Thymus (tissue), 11 donors: Measurements from ENCODE around the gene IQCK. TPM values are rescaled to one million over a fixed set of nuclear protein-coding genes. Genes with fewer than 3 reads are reported as not detected.
"Not testable (repeated sequence)": the region's sequence is repeated elsewhere in the genome, so short reads cannot be mapped to it uniquely, and the experiment has no call there.

Experiments
- DNase-seq, 9 donors: peaks; one replicate each; pipeline ENCODE4 v3.0.0-alpha.2; 2013; ENCODE audit warnings: low spot score in 9 of 9, low read depth in 6 of 9, missing footprints in 1 of 9
- H3K27ac ChIP-seq, 2 donors: one replicate each; pipeline ENCODE4 v1.5.1; 2013; ENCODE audit warnings: control low read depth in 1 of 2, low read depth in 1 of 2, low read length in 1 of 2, mild to moderate bottlenecking in 1 of 2, moderate library complexity in 1 of 2
- H3K27me3 ChIP-seq, 2 donors: one replicate each; pipeline ENCODE4 v1.5.1; 2013; ENCODE audit warnings: low read length in 1 of 2; ENCODE audit not compliant: control insufficient read depth in 2 of 2, insufficient read depth in 1 of 2
- H3K36me3 ChIP-seq, 2 donors: one replicate each; pipeline ENCODE4 v1.5.1; 2013; ENCODE audit warnings: low read length in 1 of 2, mild to moderate bottlenecking in 1 of 2, moderate library complexity in 1 of 2; ENCODE audit not compliant: control insufficient read depth in 2 of 2, insufficient read depth in 2 of 2
- H3K4me1 ChIP-seq, 2 donors: one replicate each; pipeline ENCODE4 v1.5.1; 2013; ENCODE audit warnings: low read length in 2 of 2; ENCODE audit not compliant: control insufficient read depth in 2 of 2, insufficient read depth in 2 of 2
- H3K4me3 ChIP-seq, 2 donors: one replicate each; pipeline ENCODE4 v1.5.1; 2013; ENCODE audit warnings: low read length in 2 of 2, control low read depth in 1 of 2, mild to moderate bottlenecking in 1 of 2
- H3K9me3 ChIP-seq, 2 donors: one replicate each; pipeline ENCODE4 v1.5.1; 2013; ENCODE audit warnings: low read length in 1 of 2, mild to moderate bottlenecking in 1 of 2; ENCODE audit not compliant: control insufficient read depth in 2 of 2, insufficient read depth in 1 of 2
- WGBS: extraction: QIAGEN DNeasy Blood & Tissue Kit; methylation state at CpG from one replicate; pipeline ENCODE4 v1.1.7; 2013; 5-methylcytosine and 5-hydroxymethylcytosine counted together
- polyA plus RNA-seq: library from polyadenylated mRNA; stranded (reverse); fragments of 200-250 nt; gene quantifications from one replicate; pipeline ENCODE4 v1.2.3, GENCODE V29; 2013
- total RNA-seq: library from RNA; stranded (reverse); fragments of 120-200 nt; gene quantifications from one replicate; pipeline ENCODE4 v1.2.4, GENCODE V29; 2013
- donor health status: healthy.

The IQCK gene
- total and polyA plus RNA-seq, 2 donors: 3.7 to 10.2 TPM

DNA sequence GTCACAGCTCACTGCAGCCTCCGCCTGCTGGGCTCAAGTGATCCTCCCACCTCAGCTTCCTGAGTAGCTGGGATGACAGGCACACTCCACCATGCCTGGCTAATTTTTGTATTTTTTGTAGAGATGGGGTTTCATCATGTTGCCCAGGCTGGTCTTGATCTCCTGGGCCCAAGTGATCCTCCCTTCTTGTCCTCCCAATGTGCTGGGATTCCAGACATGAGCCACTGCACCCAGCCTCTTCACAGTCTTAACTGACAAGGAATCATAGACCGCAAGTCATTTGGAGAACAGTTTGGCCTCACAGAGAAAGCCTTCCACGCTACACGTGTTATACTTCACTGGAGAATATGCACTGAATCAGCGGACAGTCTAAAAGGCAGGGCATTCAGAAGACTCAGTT, 83.3 kb downstream of the IQCK start:
- not testable (repeated sequence) for H3K4me1 ChIP-seq, H3K4me3 ChIP-seq, H3K27me3 ChIP-seq, H3K27ac ChIP-seq, H3K36me3 ChIP-seq, H3K9me3 ChIP-seq, DNase-seq
- 100% methylated on average over 1 of the region's 5 CpGs for WGBS

DNA sequence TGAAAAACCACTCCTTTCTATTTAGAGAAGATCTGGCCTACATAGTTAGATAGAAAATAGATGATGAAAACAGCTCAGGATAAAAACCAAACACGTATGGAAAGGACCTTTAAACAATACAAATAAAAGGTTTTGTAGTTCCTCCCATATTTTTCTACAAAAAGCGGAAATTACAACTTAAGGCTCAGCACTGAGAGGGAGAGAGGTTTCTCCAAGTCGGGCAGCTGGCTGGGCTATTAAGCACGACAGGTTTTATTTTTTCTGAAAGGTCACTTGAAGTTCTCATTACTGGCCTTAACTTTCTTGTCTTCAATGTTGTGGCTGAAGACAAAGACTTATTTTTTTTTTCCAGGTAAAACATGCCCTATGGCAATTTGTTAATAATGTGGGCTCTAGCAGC, 83.8 kb downstream of the IQCK start:
- DNase-seq, H3K36me3 ChIP-seq, H3K4me3 ChIP-seq, H3K9me3 ChIP-seq, H3K27ac ChIP-seq, H3K4me1 ChIP-seq, H3K27me3 ChIP-seq: not testable (repeated sequence)
- WGBS: 79% methylated on average over 2 of the region's 4 CpGs

- Histone ChIP-seq H3K4me1 (peaks cover 3 to 6% of the 10 kb centered on the region in 2 donors), H3K9me3 (no peaks in the 10 kb centered on the region), H3K27me3 (no peaks in the 10 kb centered on the region), H3K27ac (no peak overlapping the region), H3K4me3 (no peak overlapping the region), H3K36me3 (no peaks in the 10 kb centered on the region)
- DNase-seq: no peak
- WGBS: 94% methylated on average over 8 of the region's 8 CpGs
These were observed 84.5 kb downstream of the IQCK start for GRCh38 chr16:19802612-19803011.

DNA sequence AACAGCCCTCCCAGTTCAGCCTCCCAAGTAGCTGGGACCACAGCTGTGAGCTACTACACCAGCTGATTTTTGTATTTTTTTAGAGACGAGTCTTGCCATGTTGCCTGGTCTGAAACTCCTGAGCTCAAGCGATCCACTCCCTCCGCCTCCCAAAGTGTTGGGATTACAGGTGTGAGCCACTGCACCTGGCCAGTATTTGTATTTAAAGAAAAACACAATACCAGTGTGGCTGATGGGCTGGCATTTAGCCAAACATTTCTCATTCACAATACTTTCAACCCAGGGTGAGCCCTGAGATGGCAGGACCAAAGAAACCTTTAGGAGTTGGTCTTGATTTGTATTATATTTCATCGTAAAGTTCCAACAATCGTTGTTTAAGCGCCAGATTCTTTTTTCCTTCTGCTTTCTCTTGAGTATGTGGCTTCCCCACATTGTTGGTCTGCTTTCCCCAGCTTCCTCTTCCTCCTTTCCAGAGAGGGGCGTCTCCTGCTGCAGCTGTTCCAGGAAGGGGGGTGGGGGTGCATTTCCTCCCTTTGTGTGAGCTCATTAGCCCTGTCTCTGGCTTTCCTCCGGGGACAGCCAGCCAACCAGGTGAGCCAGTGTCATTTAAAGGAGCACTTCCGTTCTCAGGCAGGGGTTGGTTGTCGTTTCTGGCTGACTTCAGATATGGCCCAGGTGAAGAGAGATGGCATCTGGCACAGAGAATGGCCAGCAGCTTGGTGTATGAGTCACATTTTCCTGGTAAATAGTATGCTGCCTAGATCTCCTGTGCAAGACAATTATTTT, 86.7 kb downstream of the IQCK start:
- H3K4me3 ChIP-seq: peak overlapping the region in 1 of 2 donors; percentile 20
- WGBS: 25% methylated on average over 10 of the region's 10 CpGs
- peak in 8 of 9 donors; percentile 2 to 58 (median 20) for DNase-seq

GRCh38 chr16:19805459-19806162, 87.5 kb downstream of the IQCK start:
- over 99% methylated on average over 4 of the region's 4 CpGs for whole genome bisulfite sequencing

More for the DNA sequence above, 86.7 kb downstream of the IQCK start:
- H3K27me3 ChIP-seq: no peaks in the 10 kb centered on the region
- no peaks in the 10 kb centered on the region for H3K9me3 ChIP-seq
- H3K27ac ChIP-seq: peak overlapping the region in 1 of 2 donors; percentile 26
- peaks cover 3 to 6% of the 10 kb centered on the region in 2 donors for H3K4me1 ChIP-seq
- H3K36me3 ChIP-seq: no peaks in the 10 kb centered on the region

DNA sequence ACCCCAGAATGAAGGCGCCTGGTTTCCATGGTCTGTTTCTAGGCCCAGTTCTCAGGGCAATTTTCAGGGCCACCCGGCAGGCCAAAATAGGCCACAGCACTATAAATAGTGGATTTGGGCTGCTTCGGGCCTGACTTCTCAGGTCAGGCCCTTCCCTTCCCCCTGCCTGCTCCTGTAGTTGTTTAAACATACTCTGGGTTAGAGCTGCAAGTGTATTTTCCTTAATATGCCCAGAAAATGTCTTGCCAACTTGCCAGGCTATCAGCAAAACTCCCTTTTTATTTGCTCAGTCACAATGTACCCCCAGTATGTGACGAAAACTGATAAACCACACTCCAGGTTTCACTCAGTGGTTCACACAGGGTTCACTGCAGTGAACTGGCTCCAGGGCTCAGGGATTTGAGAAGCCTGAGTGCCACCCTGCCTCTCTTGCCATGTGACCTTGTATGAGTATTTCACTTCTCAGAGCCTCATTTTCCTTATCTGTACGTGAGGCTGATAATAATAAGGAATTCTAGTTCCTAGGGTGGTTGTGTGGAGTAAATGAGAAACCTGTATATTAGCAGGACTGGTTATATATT, 90.1 kb downstream of the IQCK start:
- H3K27me3 ChIP-seq: no peaks in the 10 kb centered on the region
- H3K27ac ChIP-seq: no peak overlapping the region
- 94% methylated on average over 5 of the region's 5 CpGs for WGBS
- no peak for DNase-seq
- H3K9me3 ChIP-seq: no peaks in the 10 kb centered on the region
- no peak overlapping the region for H3K4me3 ChIP-seq
- H3K4me1 ChIP-seq: peaks cover 3 to 6% of the 10 kb centered on the region in 2 donors
- no peaks in the 10 kb centered on the region for H3K36me3 ChIP-seq

More at GRCh38 chr16:19805459-19806162, 87.5 kb downstream of the IQCK start:
- no peak for DNase-seq
- Histone ChIP-seq H3K27ac (no peak overlapping the region), H3K36me3 (no peaks in the 10 kb centered on the region), H3K4me3 (no peak overlapping the region), H3K9me3 (no peaks in the 10 kb centered on the region), H3K27me3 (no peaks in the 10 kb centered on the region), H3K4me1 (peaks cover 3 to 6% of the 10 kb centered on the region in 2 donors)

- DNase-seq: no peak
- Histone ChIP-seq H3K4me1 (peaks cover 3 to 6% of the 10 kb centered on the region in 2 donors), H3K27ac (no peak overlapping the region), H3K27me3 (no peaks in the 10 kb centered on the region), H3K36me3 (no peaks in the 10 kb centered on the region), H3K4me3 (no peak overlapping the region), H3K9me3 (no peaks in the 10 kb centered on the region)
- WGBS: 78% methylated on average over 4 of the region's 4 CpGs
These were observed 91.1 kb downstream of the IQCK start for GRCh38 chr16:19809121-19809635.

DNA sequence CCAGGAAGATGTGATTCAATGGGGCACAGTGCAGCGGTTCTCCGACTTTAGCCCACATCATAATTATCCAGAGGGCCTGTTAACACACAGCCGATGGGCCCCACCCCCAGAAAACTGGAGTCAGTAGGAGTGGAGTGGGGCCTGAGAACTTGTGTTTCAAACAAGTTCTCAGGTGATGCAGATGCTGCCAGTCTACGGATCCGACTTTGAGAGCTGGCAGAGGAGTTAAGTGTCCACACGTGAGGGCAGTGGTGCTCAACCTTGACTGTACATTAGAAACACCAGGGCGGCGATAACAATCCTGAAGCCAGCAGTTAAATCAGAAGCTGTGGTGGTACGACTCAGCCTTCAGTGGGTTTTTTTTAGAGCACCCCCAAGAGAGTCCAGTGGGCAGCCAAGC, 91.6 kb downstream of the IQCK start:
- Histone ChIP-seq H3K36me3 (no peaks in the 10 kb centered on the region), H3K4me3 (no peak overlapping the region), H3K4me1 (peaks cover 3% of the 10 kb centered on the region in 2 donors), H3K9me3 (no peaks in the 10 kb centered on the region), H3K27me3 (no peaks in the 10 kb centered on the region), H3K27ac (no peak overlapping the region)
- WGBS: 98% methylated on average over 9 of the region's 9 CpGs
- DNase-seq: no peak
